DND-41 (cell line): Measurements from ENCODE around the gene SLC9C2.
"Not testable (repeated sequence)": the region's sequence is repeated elsewhere in the genome, so short reads cannot be mapped to it uniquely, and the experiment has no call there.

ENCODE experiments used
- ATAC-seq: fragments of 200-7000 bp; cut with Tn5 transposase; 3 replicates; pipeline ENCODE4 v1.9.1; 2021; ENCODE audit warnings: low read depth; ENCODE audit not compliant: insufficient read depth
- DNase-seq: peaks from one replicate; pipeline ENCODE4 v3.0.0-alpha.2; 2020
- H2AFZ ChIP-seq: 2 replicates; pipeline ENCODE4 v1.6.0; 2012; ENCODE audit warnings: low read depth, low read length
- H3K27ac ChIP-seq: 2 replicates; pipeline ENCODE4 v1.5.1; 2012; ENCODE audit warnings: low read length, inconsistent platforms
- H3K27me3 ChIP-seq: fragments of 200-600 bp; sonication (generic); 2 replicates; pipeline ENCODE4 v1.6.0; 2012; ENCODE audit warnings: low read length, mild to moderate bottlenecking, inconsistent platforms; ENCODE audit not compliant: insufficient read depth, poor library complexity
- H3K36me3 ChIP-seq: 2 replicates; pipeline ENCODE4 v1.5.1; 2012; ENCODE audit warnings: low read length, inconsistent platforms; ENCODE audit not compliant: insufficient read depth
- H3K4me1 ChIP-seq: 2 replicates; pipeline ENCODE4 v1.5.1; 2012; ENCODE audit warnings: mild to moderate bottlenecking, low read length; ENCODE audit not compliant: insufficient read depth
- H3K4me2 ChIP-seq: 2 replicates; pipeline ENCODE4 v1.6.0; 2012; ENCODE audit warnings: mild to moderate bottlenecking, moderate library complexity, low read length, inconsistent platforms; ENCODE audit not compliant: insufficient read depth
- H3K4me3 ChIP-seq, 2 experiments: fragments of 200-600 bp in 1 of 2; shearing (Covaris generic) in 1 of 2; 2 replicates each; pipeline ENCODE4 v1.5.1; 2012 to 2016; ENCODE audit warnings: inconsistent platforms in 2 of 2, low read length in 2 of 2, mild to moderate bottlenecking in 2 of 2, low read depth in 1 of 2, moderate library complexity in 1 of 2
- H3K79me2 ChIP-seq: 2 replicates; pipeline ENCODE4 v1.6.0; 2012; ENCODE audit warnings: low read length, inconsistent platforms; ENCODE audit not compliant: insufficient read depth
- H3K9ac ChIP-seq: 2 replicates; pipeline ENCODE4 v1.6.0; 2012; ENCODE audit warnings: low read depth, mild to moderate bottlenecking, inconsistent platforms, low read length, moderate library complexity
- H3K9me3 ChIP-seq: 2 replicates; pipeline ENCODE4 v1.5.1; 2012; ENCODE audit warnings: low read length, moderate library complexity, mild to moderate bottlenecking, inconsistent platforms; ENCODE audit not compliant: insufficient read depth, severe bottlenecking
- H4K20me1 ChIP-seq: 2 replicates; pipeline ENCODE4 v1.6.0; 2012; ENCODE audit warnings: low read length; ENCODE audit not compliant: insufficient read depth
- EZH2 ChIP-seq: IDR thresholded peaks from 3 replicates; pipeline ENCODE4 v1.6.1; 2012; ENCODE audit warnings: borderline replicate concordance, low read depth, mild to moderate bottlenecking, moderate library complexity, low read length, inconsistent platforms; ENCODE audit not compliant: severe bottlenecking
- TF ChIP-seq, protein P1 (sequence below): IDR thresholded peaks from 2 replicates; pipeline ENCODE4 v1.5.1; 2012; ENCODE audit warnings: borderline replicate concordance, low read length, moderate library complexity, mild to moderate bottlenecking; ENCODE audit not compliant: poor library complexity, severe bottlenecking; ENCODE audit errors: extremely low read depth

SLC9C2 gene

GRCh38 chr1:173470608-173471007 is 132.3 kb downstream of the SLC9C2 start:
- Histone ChIP-seq H3K4me3 (no peak overlapping the region), H3K9me3 (peaks cover 12% of the 10 kb centered on the region), H3K27me3 (no peaks in the 10 kb centered on the region), H4K20me1 (no peaks in the 10 kb centered on the region), H3K36me3 (0 out of 2 replicates have a peak, but pooled peaks cover 4% of the 10 kb centered on the region), H2AFZ (no peak overlapping the region), H3K4me2 (no peak overlapping the region), H3K4me1 (peaks cover 7% of the 10 kb centered on the region), H3K27ac (no peak overlapping the region), H3K9ac (no peak overlapping the region), H3K79me2 (peaks cover 3% of the 10 kb centered on the region; the same call in 1 of the 2 replicates)
- ATAC-seq: no peak
- TF ChIP-seq, protein P1, sequence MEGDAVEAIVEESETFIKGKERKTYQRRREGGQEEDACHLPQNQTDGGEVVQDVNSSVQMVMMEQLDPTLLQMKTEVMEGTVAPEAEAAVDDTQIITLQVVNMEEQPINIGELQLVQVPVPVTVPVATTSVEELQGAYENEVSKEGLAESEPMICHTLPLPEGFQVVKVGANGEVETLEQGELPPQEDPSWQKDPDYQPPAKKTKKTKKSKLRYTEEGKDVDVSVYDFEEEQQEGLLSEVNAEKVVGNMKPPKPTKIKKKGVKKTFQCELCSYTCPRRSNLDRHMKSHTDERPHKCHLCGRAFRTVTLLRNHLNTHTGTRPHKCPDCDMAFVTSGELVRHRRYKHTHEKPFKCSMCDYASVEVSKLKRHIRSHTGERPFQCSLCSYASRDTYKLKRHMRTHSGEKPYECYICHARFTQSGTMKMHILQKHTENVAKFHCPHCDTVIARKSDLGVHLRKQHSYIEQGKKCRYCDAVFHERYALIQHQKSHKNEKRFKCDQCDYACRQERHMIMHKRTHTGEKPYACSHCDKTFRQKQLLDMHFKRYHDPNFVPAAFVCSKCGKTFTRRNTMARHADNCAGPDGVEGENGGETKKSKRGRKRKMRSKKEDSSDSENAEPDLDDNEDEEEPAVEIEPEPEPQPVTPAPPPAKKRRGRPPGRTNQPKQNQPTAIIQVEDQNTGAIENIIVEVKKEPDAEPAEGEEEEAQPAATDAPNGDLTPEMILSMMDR: no peak
- TF ChIP-seq EZH2: no peak
- DNase-seq: no peak

- Histone ChIP-seq H3K4me3 (no peak overlapping the region), H3K27me3 (no peaks in the 10 kb centered on the region), H3K9ac (no peak overlapping the region), H3K27ac (no peak overlapping the region), H4K20me1 (no peaks in the 10 kb centered on the region), H3K36me3 (0 out of 2 replicates have a peak, but pooled peaks cover 4% of the 10 kb centered on the region), H3K4me2 (no peak overlapping the region), H3K9me3 (peaks cover 12% of the 10 kb centered on the region), H3K4me1 (no peaks in the 10 kb centered on the region; the same call in 1 of the 2 replicates), H3K79me2 (no peaks in the 10 kb centered on the region), H2AFZ (no peak overlapping the region)
- TF ChIP-seq, protein P1: no peak
- TF ChIP-seq EZH2: no peak
- ATAC-seq: no peak
- DNase-seq: no peak
Measured at GRCh38 chr1:173469656-173470055, 133.2 kb downstream of the SLC9C2 start.

DNA sequence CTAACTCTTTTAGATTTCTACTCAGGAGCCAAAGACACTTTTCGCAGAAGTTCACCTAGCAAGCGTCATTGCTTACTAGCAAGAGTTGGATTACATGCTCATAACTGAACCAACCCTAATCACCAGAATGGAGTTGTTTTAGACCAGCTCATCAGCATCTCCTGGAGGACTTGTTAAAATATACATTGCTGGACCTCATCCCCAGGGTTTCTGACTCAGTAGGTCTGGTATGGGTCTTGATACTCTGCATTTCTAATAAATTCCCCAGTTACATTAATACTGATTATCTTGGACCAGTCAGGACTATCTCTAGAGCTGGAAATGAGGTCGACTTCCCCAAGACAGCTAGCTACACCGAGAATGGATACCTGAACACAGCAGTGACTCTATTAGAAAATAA is 135.4 kb downstream of the SLC9C2 start:
- 0 out of 2 replicates have a peak, but pooled peaks cover 4% of the 10 kb centered on the region for H3K36me3 ChIP-seq
- DNase-seq: no peak
- H3K4me2 ChIP-seq: no peak overlapping the region
- H3K27ac ChIP-seq: no peak overlapping the region
- TF ChIP-seq EZH2: no peak
- TF ChIP-seq, protein P1: no peak
- H2AFZ ChIP-seq: no peak overlapping the region
- H3K9me3 ChIP-seq: peaks cover 12% of the 10 kb centered on the region
- H4K20me1 ChIP-seq: no peaks in the 10 kb centered on the region
- no peak overlapping the region for H3K9ac ChIP-seq
- no peaks in the 10 kb centered on the region for H3K4me1 ChIP-seq
- no peak for ATAC-seq
- no peaks in the 10 kb centered on the region for H3K79me2 ChIP-seq
- no peaks in the 10 kb centered on the region for H3K27me3 ChIP-seq
- no peak overlapping the region for H3K4me3 ChIP-seq

DNA sequence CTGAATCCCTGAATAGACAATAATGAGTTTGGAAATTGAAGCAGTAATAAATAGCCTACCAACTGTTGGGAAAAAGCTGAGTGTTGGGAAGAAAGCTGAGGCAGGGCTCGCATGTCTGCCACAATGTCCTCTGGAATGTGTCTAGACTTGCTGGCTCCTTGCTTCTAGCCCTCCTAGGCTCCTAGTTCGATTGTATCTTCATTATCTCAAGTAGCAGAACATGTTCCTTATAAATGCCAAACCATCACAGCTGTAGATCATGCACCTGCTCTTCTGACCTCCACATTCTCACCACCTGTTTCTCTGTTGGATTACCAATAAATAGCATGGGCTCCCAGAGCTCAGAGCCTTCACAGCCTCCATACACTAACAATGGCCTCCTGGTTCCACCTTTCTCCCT is 138.7 kb downstream of the SLC9C2 start:
- peaks cover 23% of the 10 kb centered on the region for H3K36me3 ChIP-seq
- not testable (repeated sequence) for H3K9me3 ChIP-seq, H3K27me3 ChIP-seq, H3K4me1 ChIP-seq, H3K4me2 ChIP-seq, H3K9ac ChIP-seq, H4K20me1 ChIP-seq, H2AFZ ChIP-seq, H3K79me2 ChIP-seq, H3K4me3 ChIP-seq, H3K27ac ChIP-seq, ATAC-seq, DNase-seq

DNA sequence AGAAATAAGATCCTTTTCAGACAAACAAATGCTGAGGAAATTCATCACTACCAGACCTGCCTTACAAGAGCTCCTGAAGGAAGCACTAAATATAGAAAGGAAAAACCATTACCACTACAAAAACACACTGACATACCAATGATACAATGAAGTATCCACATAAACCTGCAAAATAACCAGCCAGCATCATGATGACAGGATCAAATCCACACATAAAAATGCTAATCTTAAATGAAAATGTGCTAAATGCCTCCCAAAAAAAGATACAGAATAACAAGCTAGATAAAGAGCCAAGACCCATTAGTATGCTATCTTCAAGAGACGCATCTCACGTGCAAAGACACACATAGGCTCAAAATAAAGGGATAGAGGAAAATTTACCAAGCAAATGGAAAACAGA is 140.2 kb downstream of the SLC9C2 start:
- not testable (repeated sequence) for H3K4me2 ChIP-seq, H3K27me3 ChIP-seq, H3K4me1 ChIP-seq, H2AFZ ChIP-seq, H4K20me1 ChIP-seq, H3K4me3 ChIP-seq, H3K9ac ChIP-seq, ATAC-seq, H3K79me2 ChIP-seq, DNase-seq, H3K9me3 ChIP-seq, H3K27ac ChIP-seq
- H3K36me3 ChIP-seq: peaks cover 23% of the 10 kb centered on the region
